IMR-90 (cell line): ENCODE data around the gene MAP6. TPM values are rescaled to one million over a fixed set of nuclear protein-coding genes. Genes with fewer than 3 reads are reported as not detected.
A peak's percentile ranks its signal among the peaks of the same experiment; 100 is the strongest.

ENCODE experiments used
- ATAC-seq: fragments of 200-7000 bp; cut with Tn5 transposase; 2 replicates; pipeline ENCODE4 v1.9.1; 2020; ENCODE audit warnings: low read depth, mild to moderate bottlenecking, moderate library complexity
- BruUV-seq: library from RNA; stranded (reverse); fragments of 400-500 nt; replicated peaks from 2 replicates; lab custom pipeline; 2021; lab: Mats Ljungman, UMichigan
- CTCF ChIA-PET: fragments of 300-600 bp; formaldehyde crosslinking; extraction: SDS; loops from one replicate; lab custom pipeline; 2021; ENCODE audit warnings: antibody characterized with exemption; lab: Yijun Ruan, JAX
- POLR2A ChIA-PET: fragments of 300-600 bp; sonication (Branson Sonifier 250); formaldehyde crosslinking; loops from one replicate; lab custom pipeline; 2022; ENCODE audit warnings: antibody characterized with exemption; ENCODE audit not compliant: unreplicated experiment; lab: Charles Lee
- DNase-seq: peaks from one replicate; pipeline ENCODE4 v3.0.0; 2013
- H2AFZ ChIP-seq: replicated peaks from 2 replicates; pipeline ENCODE3; 2013; ENCODE audit warnings: low read length, mild to moderate bottlenecking; ENCODE audit not compliant: poor library complexity
- H2AK5ac ChIP-seq: 2 replicates; pipeline ENCODE4 v1.6.1; 2013; ENCODE audit warnings: low read depth, low read length, inconsistent platforms
- H2AK9ac ChIP-seq: replicated peaks from 2 replicates; pipeline ENCODE3; 2013; ENCODE audit warnings: mild to moderate bottlenecking, low read depth, low read length, moderate library complexity; ENCODE audit not compliant: poor library complexity
- H2BK120ac ChIP-seq: 2 replicates; pipeline ENCODE4 v1.6.1; 2013; ENCODE audit warnings: low read depth, low read length, inconsistent platforms
- H2BK15ac ChIP-seq: 3 replicates; pipeline ENCODE4 v1.6.1; 2013; ENCODE audit warnings: low read depth, low read length, inconsistent platforms
- H2BK20ac ChIP-seq: 2 replicates; pipeline ENCODE4 v1.6.1; 2013; ENCODE audit warnings: low read depth, mild to moderate bottlenecking, inconsistent platforms, low read length, moderate library complexity
- H2BK5ac ChIP-seq: 2 replicates; pipeline ENCODE4 v1.6.1; 2013; ENCODE audit warnings: mild to moderate bottlenecking, low read depth, low read length, inconsistent platforms; ENCODE audit not compliant: poor library complexity, severe bottlenecking
- H3K14ac ChIP-seq: replicated peaks from 2 replicates; pipeline ENCODE4 v1.6.1; 2013; ENCODE audit warnings: low read depth, low read length, inconsistent platforms
- H3K18ac ChIP-seq: 2 replicates; pipeline ENCODE4 v1.6.1; 2013; ENCODE audit warnings: low read depth, low read length, control low read depth
- H3K23ac ChIP-seq: 2 replicates; pipeline ENCODE4 v1.6.1; 2013; ENCODE audit warnings: low read depth, low read length, inconsistent platforms
- H3K27ac ChIP-seq: 2 replicates; pipeline ENCODE4 v1.5.1; 2013; ENCODE audit warnings: mild to moderate bottlenecking, control low read depth, low read length; ENCODE audit not compliant: insufficient read depth
- H3K27me3 ChIP-seq: 2 replicates; pipeline ENCODE4 v1.6.1; 2013; ENCODE audit warnings: low read length; ENCODE audit not compliant: control insufficient read depth, insufficient read depth
- H3K36me3 ChIP-seq: 2 replicates; pipeline ENCODE4 v1.6.1; 2013; ENCODE audit warnings: low read length, mixed read lengths; ENCODE audit not compliant: control insufficient read depth, insufficient read depth
- H3K4ac ChIP-seq: 2 replicates; pipeline ENCODE4 v1.6.1; 2013; ENCODE audit warnings: low read depth, low read length, inconsistent platforms
- H3K4me1 ChIP-seq: 2 replicates; pipeline ENCODE4 v1.6.1; 2013; ENCODE audit warnings: low read length, mixed read lengths; ENCODE audit not compliant: control insufficient read depth, insufficient read depth
- H3K4me2 ChIP-seq: 2 replicates; pipeline ENCODE4 v1.6.1; 2013; ENCODE audit warnings: low read depth, mild to moderate bottlenecking, control low read depth, low read length, moderate library complexity
- H3K4me3 ChIP-seq: 2 replicates; pipeline ENCODE4 v1.5.1; 2013; ENCODE audit warnings: low read depth, mild to moderate bottlenecking, control low read depth, low read length, moderate library complexity; ENCODE audit not compliant: insufficient read depth
- H3K56ac ChIP-seq: 2 replicates; pipeline ENCODE4 v1.6.1; 2013; ENCODE audit warnings: low read length, inconsistent platforms; ENCODE audit not compliant: insufficient read depth; ENCODE audit errors: extremely low read depth
- H3K79me1 ChIP-seq, 2 experiments: 2 replicates each; pipeline ENCODE4 v1.6.1; 2013; ENCODE audit warnings: low read length in 2 of 2, inconsistent platforms in 1 of 2, low read depth in 1 of 2
- H3K9ac ChIP-seq: 2 replicates; pipeline ENCODE4 v1.6.1; 2013; ENCODE audit warnings: low read depth, low read length, control low read depth
- H3K9me1 ChIP-seq: 2 replicates; pipeline ENCODE4 v1.6.1; 2013; ENCODE audit warnings: low read length, inconsistent platforms; ENCODE audit not compliant: insufficient read depth
- H3K9me3 ChIP-seq: 2 replicates; pipeline ENCODE4 v1.6.1; 2013; ENCODE audit warnings: low read length; ENCODE audit not compliant: control insufficient read depth, insufficient read depth
- H4K20me1 ChIP-seq: 2 replicates; pipeline ENCODE4 v1.6.1; 2013; ENCODE audit warnings: low read length, inconsistent platforms; ENCODE audit not compliant: insufficient read depth
- H4K5ac ChIP-seq: 2 replicates; pipeline ENCODE4 v1.6.1; 2013; ENCODE audit warnings: mild to moderate bottlenecking, low read depth, low read length, control low read depth
- H4K8ac ChIP-seq, 2 experiments: 2 replicates each; pipeline ENCODE4 v1.6.1; 2013; ENCODE audit warnings: low read depth in 2 of 2, low read length in 2 of 2, control low read depth in 1 of 2, inconsistent platforms in 1 of 2
- H4K91ac ChIP-seq: 2 replicates; pipeline ENCODE4 v1.6.1; 2013; ENCODE audit warnings: low read depth, low read length, inconsistent platforms; ENCODE audit not compliant: insufficient read depth
- BHLHE40 ChIP-seq: fragments of 150-350 bp; IDR thresholded peaks from 2 replicates; pipeline ENCODE4 v1.6.1; 2016; ENCODE audit warnings: mild to moderate bottlenecking, low read depth, low read length
- CEBPB ChIP-seq: IDR thresholded peaks from 2 replicates; pipeline ENCODE4 v1.6.1; 2012; ENCODE audit warnings: low read depth, low read length, improper control_type of control experiment
- CTCF ChIP-seq: conservative IDR thresholded peaks from 2 replicates; pipeline ENCODE4 v1.5.1; 2012; ENCODE audit warnings: mild to moderate bottlenecking, low read depth, low read length, improper control_type of control experiment
- FOS ChIP-seq: fragments of 150-350 bp; IDR thresholded peaks from 2 replicates; pipeline ENCODE4 v1.6.1; 2016; ENCODE audit warnings: low read depth, low read length
- MAFK ChIP-seq: IDR thresholded peaks from 2 replicates; pipeline ENCODE4 v1.6.1; 2012; ENCODE audit warnings: low read depth, low read length, improper control_type of control experiment
- MAZ ChIP-seq: IDR thresholded peaks from 2 replicates; pipeline ENCODE4 v1.6.1; 2012; ENCODE audit warnings: low read depth, mild to moderate bottlenecking, low read length, improper control_type of control experiment, moderate library complexity, borderline replicate concordance
- MXI1 ChIP-seq: IDR thresholded peaks from 2 replicates; pipeline ENCODE4 v1.6.1; 2012; ENCODE audit warnings: low read depth, mild to moderate bottlenecking, low read length, moderate library complexity, borderline replicate concordance
- NFE2L2 ChIP-seq: fragments of 150-350 bp; IDR thresholded peaks from 2 replicates; pipeline ENCODE4 v1.6.1; 2016; ENCODE audit warnings: low read depth, mild to moderate bottlenecking, low read length
- POLR2A ChIP-seq: IDR thresholded peaks from 2 replicates; pipeline ENCODE4 v1.6.1; 2012; ENCODE audit warnings: mild to moderate bottlenecking, low read depth, low read length
- RAD21 ChIP-seq: IDR thresholded peaks from 2 replicates; pipeline ENCODE4 v1.6.1; 2012; ENCODE audit warnings: low read length, improper control_type of control experiment
- RFX5 ChIP-seq: IDR thresholded peaks from 2 replicates; pipeline ENCODE4 v1.8.0; 2012; ENCODE audit warnings: low read depth, mild to moderate bottlenecking, low read length, moderate library complexity
- USF2 ChIP-seq: fragments of 150-350 bp; IDR thresholded peaks from 2 replicates; pipeline ENCODE4 v1.6.1; 2017; ENCODE audit warnings: mild to moderate bottlenecking, antibody characterized with exemption, low read length, low read depth
- WGBS, 2 experiments: methylation state at CpG; one replicate each; pipeline versions ENCODE4 v1.1.5 to v1.1.7; 2013; ENCODE audit warnings: missing lambda C conversion rate in 2 of 2; ENCODE audit not compliant: insufficient read length in 1 of 2; ENCODE audit errors: extremely low coverage in 2 of 2; 5-methylcytosine and 5-hydroxymethylcytosine counted together
- dilution Hi-C: fragments of 300-500 bp; cut with HindIII; formaldehyde crosslinking; loops from one replicate; pipeline ENCODE4 v1.14.3; 2018; ENCODE audit warnings: low sequenced_read_pairs; ENCODE audit not compliant: unreplicated experiment
- in situ Hi-C: fragments of 300-500 bp; cut with MboI; formaldehyde crosslinking; loops from 3 replicates; pipeline ENCODE4 v1.14.3; 2019; ENCODE audit warnings: low sequenced_read_pairs, inconsistent platforms, mixed read lengths
- intact Hi-C: fragments of 100-400 bp; cut with micrococcal nuclease; formaldehyde crosslinking; loops from 2 replicates; pipeline ENCODE4 v1.10.0; 2022
- polyA plus RNA-seq, 3 experiments: library from polyadenylated mRNA; depleted of rRNA; stranded (reverse); fragments of >200 nt; gene quantifications; 2 replicates each; pipeline ENCODE4 v1.2.3, GENCODE V29; 2012; ENCODE audit warnings: low replicate concordance in 1 of 3
- total RNA-seq: library from RNA; depleted of rRNA; stranded (reverse); fragments of >200 nt; gene quantifications from 2 replicates; pipeline ENCODE4 v1.2.3, GENCODE V29; 2012
- TF ChIP-seq, protein P1 (sequence below): fragments of 150-350 bp; IDR thresholded peaks from 2 replicates; pipeline ENCODE4 v1.6.1; 2016; ENCODE audit warnings: low read depth, mild to moderate bottlenecking, low read length, moderate library complexity, borderline replicate concordance

Gene MAP6
- total and polyA plus RNA-seq, 2 of the 4 experiments (the other 2 are of a cell fraction), result 3.0 to 3.4 TPM

GRCh38 chr11:75576017-75576416, 92.8 kb downstream of the MAP6 start:
- Histone ChIP-seq H2BK120ac (no peak overlapping the region), H3K23ac (no peak overlapping the region), H2AK5ac (peak overlapping the region; percentile 29), H3K79me1 (peaks cover 17 to 31% of the 10 kb centered on the region in 2 experiments), H3K56ac (no peak overlapping the region), H2AFZ (no peak overlapping the region), H2BK5ac (no peak overlapping the region), H3K36me3 (peaks cover 40% of the 10 kb centered on the region), H3K27me3 (no peaks in the 10 kb centered on the region), H2BK20ac (no peak overlapping the region), H4K8ac (0 out of 4 replicates have a peak overlapping the region, but pooled peaks of 1 of the 2 experiments have one; percentile 4), H3K4me3 (no peak overlapping the region), H2BK15ac (no peak overlapping the region), H3K9me3 (no peaks in the 10 kb centered on the region), H3K4ac (no peak overlapping the region; the same call in 1 of the 2 replicates), H3K4me1 (peaks cover 2% of the 10 kb centered on the region; the same call in 1 of the 2 replicates), H3K9me1 (no peaks in the 10 kb centered on the region), H3K27ac (peak overlapping the region; percentile 8; the same call in 1 of the 2 replicates), H3K9ac (no peak overlapping the region), H3K14ac (no peak overlapping the region), H2AK9ac (peak overlapping the region; percentile 22), H3K18ac (no peak overlapping the region), H4K91ac (no peak overlapping the region), H4K20me1 (peaks cover 56% of the 10 kb centered on the region), H3K4me2 (no peak overlapping the region), H4K5ac (no peak overlapping the region)
- CTCF ChIA-PET, result interaction anchor here (0.6 to 1.8 kb wide), 5 partner anchors 11 to 1046 kb away, joined by 3 to 9 read pairs (median 5); no protein-coding TSS in a partner anchor
- intact Hi-C loops, result no loop called here
- BruUV-seq, result no TSS peak
- no peak for TF ChIP-seq NFE2L2
- no peak for TF ChIP-seq MAFK
- no peak for TF ChIP-seq RFX5
- no peak for TF ChIP-seq FOS
- TF ChIP-seq RAD21, result no peak
- TF ChIP-seq MAZ, result no peak
- no peak for TF ChIP-seq CTCF
- no peak for TF ChIP-seq USF2
- no peak for TF ChIP-seq POLR2A
- TF ChIP-seq, protein P1, sequence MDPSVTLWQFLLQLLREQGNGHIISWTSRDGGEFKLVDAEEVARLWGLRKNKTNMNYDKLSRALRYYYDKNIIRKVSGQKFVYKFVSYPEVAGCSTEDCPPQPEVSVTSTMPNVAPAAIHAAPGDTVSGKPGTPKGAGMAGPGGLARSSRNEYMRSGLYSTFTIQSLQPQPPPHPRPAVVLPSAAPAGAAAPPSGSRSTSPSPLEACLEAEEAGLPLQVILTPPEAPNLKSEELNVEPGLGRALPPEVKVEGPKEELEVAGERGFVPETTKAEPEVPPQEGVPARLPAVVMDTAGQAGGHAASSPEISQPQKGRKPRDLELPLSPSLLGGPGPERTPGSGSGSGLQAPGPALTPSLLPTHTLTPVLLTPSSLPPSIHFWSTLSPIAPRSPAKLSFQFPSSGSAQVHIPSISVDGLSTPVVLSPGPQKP, result no peak
- TF ChIP-seq BHLHE40, result no peak
- TF ChIP-seq MXI1, result no peak
- TF ChIP-seq CEBPB, result no peak
- peak; percentile 1 for ATAC-seq
- POLR2A ChIA-PET, result interaction anchor here (1.6 to 2.0 kb wide), 3 partner anchors 12 to 18 kb away, joined by 4 to 8 read pairs (median 8); partner anchors contain the start of gene SERPINH1
- dilution Hi-C loops, result no loop called here
- WGBS, 2 experiments, result 50% methylated on average over 3 of the region's 6 CpGs; no CpG with 5 or more reads in 1 of the 2 experiments
- no peak for DNase-seq
- in situ Hi-C loops, result no loop called here
